Caki2 (cell line): ENCODE results near the gene CHURC1. TPM values are rescaled to one million over a fixed set of nuclear protein-coding genes. Genes with fewer than 3 reads are reported as not detected.
A peak's percentile ranks its signal among the peaks of the same experiment; 100 is the strongest.

Source experiments
- DNase-seq: peaks from one replicate; pipeline ENCODE4 v3.0.0-alpha.2; 2015; ENCODE audit warnings: low read depth
- in situ Hi-C: cut with HindIII; loops from 2 replicates; pipeline ENCODE4 v1.10.0; 2016; ENCODE audit warnings: low sequenced_read_pairs, low pct_unique_long_range_greater_than_20kb, mixed read lengths
- total RNA-seq: library from RNA; depleted of rRNA; stranded (reverse); fragments of >200 nt; shearing (Covaris generic); gene quantifications from 2 replicates; pipeline ENCODE4 v1.2.3, GENCODE V29; 2014; ENCODE audit warnings: low replicate concordance; rRNA removed

Gene CHURC1
- total RNA-seq, 1 experiment from 2014 or later: 47.1 TPM

DNA sequence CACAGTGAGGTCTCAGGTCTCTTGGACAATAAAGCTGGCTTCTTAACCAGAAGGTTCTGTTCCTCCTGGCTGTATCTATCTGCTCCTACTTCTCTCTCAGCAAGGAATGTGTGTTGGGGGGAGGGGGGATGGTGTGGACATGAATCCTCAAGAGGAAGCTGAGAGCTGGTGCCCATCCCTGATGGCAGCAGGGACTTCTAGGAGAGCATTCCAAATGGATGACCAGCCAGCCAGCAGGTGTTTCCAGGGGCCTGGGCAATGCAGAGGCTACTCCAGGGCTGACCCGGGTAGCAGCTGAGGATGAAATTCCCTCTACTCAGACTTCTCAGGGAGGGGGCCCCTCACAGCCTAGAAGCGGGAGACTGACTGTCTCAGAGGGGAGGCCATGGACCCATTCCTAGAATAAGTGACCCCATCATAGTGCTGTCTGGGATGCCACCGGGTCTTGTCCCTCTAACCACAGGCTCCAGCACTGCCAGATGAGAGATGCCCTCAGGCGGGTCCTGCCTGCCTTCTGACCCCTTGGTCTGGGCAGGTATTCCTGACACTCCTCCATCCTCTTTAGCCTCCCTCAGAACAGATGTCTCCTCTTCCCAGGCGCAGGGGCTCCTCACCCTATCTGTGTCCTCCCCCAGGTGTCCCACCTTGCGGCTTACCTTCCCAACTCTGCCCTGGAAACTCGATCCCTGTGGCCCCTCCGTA, 56.7 kb downstream of the CHURC1 start:
- in situ Hi-C loops: no loop called here
- no peak for DNase-seq

DNA sequence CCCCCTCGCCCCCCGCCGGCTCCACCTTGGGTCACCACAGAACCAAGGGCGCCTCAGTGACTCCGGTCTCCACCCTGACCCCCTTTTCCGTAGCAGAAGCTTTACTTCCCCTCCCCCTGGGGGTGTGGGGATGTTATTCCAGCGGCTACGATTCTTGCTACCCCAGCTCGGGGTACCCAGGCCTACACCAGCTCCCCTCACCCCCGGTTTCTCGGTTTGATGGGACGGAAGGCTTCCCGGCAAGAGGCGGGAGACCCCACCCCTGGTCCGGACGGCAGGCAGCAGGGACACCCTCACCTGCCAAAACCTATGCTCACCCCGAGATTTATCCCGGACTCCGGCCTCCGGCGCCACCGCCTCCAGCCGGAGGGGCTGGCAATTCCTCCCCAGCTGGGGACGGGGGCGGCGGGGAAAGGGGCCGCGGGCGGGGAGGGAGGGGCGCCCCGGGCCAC, 57.3 kb downstream of the CHURC1 start:
- no peak for DNase-seq
- in situ Hi-C loops: no loop called here

DNA sequence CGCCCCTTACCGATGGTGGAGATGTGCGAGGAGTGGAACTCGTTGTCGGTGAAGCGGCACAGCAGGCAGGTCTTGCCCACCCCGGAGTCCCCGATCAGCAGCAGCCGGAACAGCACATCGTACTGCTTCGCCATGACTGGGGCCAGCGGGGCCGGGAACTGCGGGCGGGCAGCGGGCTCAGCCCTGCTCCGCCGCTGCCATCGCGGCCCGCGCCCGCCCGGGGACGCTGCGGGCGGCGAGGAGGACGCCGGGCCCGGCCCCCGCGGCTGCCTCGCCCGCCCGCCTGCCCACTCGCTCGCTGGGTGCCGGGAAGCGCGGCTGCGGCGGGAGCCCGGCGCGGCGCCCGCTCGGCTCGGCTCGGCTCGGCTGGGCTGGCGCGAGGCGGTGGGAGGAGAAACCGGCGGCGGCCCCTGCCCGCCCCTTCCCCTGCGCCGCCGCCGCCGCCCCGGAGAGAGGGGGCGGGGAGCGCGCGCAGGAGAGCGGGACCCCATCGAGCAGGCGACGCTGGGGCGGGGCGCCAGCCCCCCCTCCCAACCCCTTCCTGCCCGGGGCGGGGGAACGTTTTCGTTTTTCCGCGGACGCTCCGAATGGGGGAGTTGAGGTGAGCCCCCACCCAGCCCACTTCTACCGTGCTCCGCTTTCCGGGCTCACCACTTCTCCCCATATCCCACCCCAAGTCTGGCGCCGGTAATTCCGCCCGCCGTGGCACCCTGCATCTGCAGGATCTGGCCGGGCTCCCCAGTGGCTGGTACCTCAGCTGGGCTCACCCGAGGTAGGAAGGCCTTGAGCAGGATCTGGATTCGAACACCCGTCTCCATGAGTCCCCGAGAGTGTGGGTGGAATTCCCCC, 57.9 kb downstream of the CHURC1 start, which contains the start of gene RAB15:
TSS of gene RAB15 (minus strand) at position 394 of the 849 bp plus-strand sequence. CDS start at position 134, 260 bp downstream.
- in situ Hi-C loops: no loop called here
- no peak for DNase-seq

DNA sequence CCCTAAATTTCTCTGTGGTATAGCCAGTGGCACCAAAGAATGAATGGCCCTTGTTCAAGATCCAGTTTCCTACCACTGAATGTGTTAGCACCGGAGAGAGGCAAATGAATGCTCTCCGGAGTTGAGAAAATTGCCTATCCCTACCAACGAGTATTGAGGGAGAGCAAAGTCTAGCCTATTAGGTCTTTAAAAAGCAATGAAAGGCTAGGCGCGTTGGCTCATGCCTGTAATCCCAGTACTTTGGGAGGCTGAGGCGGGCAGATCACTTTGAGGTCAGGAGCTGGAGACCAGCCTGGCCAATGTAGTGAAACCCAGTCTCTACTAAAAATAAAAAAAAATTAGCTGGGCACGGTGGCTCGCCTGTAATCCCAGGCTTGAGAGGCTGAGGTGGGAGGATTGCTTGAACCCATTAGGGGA, 58.8 kb downstream of the CHURC1 start:
- no peak for DNase-seq
- in situ Hi-C loops: no loop called here

DNA sequence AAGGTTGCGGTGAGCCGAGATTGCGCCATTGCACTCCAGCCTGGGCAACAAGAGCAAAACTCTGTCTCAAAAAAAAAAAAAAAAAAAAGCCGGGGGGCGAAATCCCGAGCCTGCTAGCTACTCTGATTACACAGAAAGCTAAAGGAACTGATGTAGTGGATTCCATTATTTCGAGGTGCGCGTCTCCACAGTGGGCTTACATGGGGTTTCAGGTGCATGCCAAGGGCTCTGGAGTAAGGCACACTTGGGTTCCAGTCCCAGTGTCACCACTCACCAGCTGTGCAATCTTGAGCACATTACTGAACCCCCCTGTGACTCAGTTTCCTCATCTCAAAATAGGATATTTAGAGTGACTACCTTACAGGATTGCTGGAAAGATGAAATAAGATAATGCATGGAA, 59.6 kb downstream of the CHURC1 start:
- in situ Hi-C loops: no loop called here
- no peak for DNase-seq

DNA sequence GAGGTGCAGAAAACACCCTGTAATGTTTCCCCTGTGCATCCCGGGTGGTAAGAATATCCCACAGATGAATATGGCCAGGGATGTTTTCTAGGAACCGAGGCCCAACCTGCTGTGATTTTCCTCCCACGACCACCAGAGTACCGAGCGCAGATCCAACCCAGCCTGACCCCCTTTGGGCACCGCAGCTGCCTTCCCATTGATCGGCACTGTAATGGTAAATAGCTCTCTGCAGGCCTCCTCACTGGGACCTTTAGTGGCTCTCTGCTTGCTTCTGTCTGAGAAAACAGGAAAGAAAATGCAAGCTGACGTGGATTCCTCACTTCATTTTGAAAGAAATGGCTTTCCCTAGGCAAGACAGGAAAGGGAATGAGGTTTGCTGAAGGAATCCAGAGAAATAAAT, 60.3 kb downstream of the CHURC1 start:
- in situ Hi-C loops: no loop called here
- DNase-seq: no peak

DNA sequence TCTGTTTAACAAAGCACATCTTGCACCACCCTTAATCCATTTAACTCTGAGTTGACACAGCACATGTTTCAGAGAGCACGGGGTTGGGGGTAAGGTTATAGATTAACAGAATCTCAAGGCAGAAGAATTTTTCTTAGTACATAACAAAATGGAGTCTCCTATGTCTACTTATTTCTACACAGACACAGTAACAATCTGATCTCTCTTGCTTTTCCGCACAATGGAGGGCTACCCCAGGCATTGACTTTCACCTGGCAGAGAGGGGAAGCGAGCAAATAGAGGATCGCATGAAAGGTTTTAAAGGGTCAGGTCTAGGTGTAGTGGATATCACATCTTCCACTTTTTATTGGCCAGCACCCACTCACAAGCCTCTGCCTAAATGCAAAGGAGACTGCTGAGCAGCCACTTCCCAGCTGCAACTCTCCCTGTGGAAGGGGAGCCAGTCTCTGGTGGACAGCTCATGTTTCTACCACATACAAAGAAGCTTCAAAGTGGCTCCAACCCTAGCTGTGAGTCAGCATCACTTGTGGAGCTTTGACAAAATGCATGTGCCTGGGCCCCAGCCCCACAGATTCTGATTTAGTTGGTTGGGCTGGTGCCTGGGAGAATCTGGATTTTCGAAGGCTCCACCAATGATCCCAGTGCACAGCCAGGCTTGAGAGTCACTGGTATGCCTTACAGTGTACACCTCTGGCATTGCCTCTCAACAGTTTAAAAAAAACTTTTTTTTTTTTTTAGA, 65.2 kb downstream of the CHURC1 start:
- DNase-seq: no peak
- in situ Hi-C loops: no loop called here

DNA sequence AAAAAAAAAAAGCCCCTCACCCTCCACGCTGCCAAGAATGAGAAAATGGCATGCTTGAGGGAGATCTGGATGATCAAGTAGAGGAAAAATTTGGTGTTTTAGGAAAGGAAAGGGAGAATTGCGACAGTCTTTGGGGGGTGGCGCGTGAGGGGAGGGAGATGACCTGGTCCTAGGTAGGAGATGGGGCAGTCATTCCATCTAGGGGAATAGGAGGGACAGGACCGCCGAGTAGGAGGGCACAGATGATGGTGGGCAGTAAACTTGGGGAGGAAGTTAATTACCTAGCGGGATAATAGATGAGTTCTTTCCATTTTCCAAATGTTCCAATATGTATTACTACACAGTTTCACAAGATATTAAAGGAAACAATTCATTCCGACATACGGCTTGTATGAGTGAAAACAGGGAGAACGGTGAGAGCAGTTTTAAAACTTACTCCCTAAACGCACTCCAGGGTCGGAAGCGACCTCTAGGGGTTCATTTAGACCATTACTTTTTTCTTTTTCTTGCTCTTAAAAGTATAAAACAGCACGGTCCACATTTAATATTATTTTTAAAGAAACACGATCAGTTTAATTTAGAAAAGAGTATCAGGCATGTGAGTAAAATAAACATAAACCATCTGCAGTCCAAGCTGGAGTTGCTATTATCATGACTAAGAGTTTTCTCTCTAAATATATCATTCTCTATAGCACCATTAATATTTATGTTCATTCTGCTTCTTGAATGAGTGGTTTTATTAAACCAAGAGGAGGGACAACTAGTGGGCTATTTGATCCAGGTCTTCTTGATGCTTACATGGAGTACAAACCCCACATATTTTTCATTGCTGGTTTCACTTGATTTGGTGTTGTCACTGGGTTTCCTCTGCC, 69.4 kb downstream of the CHURC1 start:
- in situ Hi-C loops: no loop called here
- peak; percentile 33 for DNase-seq

Other genes with a start within 250 kb of the CHURC1 start
- 48.3 and 99.4 TPM in 2 replicates for gene PLEKHG3, start 210.0 kb upstream of the CHURC1 start, total RNA-seq
- gene SPTB, start 34.5 kb upstream of the CHURC1 start, total RNA-seq: 0.17 TPM in 1 of 2 replicates, not detected in the other
- 84.3 and 142 TPM in 2 replicates for gene GPX2, start 28.3 kb downstream of the CHURC1 start, total RNA-seq
- gene RAB15, start 57.9 kb downstream of the CHURC1 start, total RNA-seq: 2.9 and 3.9 TPM in 2 replicates
- gene FNTB, start 72.4 kb downstream of the CHURC1 start, total RNA-seq: 5.3 and 12.9 TPM in 2 replicates
- 23.1 and 35.0 TPM in 2 replicates for gene MAX, start 188.1 kb downstream of the CHURC1 start, total RNA-seq